ENCODE data around the gene SLC35G6. TPM values are rescaled to one million over a fixed set of nuclear protein-coding genes. Genes with fewer than 3 reads are reported as not detected.

SLC35G6 gene
- total RNA-seq, 4 donors from 2014 or later, result not detected

DNA sequence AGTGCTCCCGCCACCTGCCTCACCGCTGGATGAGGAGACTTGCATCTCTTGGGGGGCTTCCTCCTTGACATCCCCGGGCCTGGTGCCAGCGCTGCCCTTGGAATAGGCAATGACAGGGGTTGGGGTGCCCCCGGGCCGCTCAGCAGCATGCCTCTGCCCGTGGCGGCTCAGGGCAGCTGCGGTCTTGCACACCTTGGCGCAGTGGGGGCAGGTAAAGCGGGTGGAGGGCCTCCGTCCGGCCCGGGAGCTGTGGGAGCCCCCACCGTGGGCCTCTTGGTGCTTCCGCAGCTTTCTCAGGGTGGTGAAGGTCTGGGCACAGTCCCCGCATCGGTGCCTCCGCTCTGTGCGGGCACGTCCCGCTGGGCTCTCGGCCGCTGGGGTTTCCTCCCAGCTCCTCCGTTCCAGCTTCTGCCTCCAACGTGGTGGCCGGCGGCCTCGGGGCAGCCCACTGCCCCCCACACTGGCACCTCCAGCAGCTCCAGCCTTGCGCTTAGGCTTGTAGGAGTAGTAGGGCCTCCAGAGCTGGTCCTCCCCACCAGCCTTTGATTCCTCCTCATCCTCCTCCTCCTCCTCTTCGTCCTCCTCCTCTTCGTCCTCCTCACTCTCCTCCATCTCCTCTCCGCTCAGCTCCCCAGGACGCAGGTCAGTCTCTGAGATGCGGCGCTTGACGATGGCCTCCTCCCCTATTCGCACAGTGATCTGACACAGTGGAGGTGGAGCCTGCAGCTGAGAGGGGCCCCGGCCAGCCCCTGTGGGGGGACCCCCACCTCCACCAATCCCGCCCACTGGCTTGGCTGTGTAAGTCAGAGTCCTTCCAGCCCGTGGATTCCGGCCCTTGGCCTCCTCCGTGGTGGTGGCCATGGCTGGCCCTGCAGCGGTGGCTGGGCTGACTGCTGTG lies 18.5 kb upstream of the SLC35G6 start:
- ATAC-seq (ENCODE audit: low FRiP score) (no peak), DNase-seq (ENCODE audit: low spot score) (no peak)
- TF ChIP-seq CTCF (IDR thresholded peaks at IDR 0.05), result no peak

DNA sequence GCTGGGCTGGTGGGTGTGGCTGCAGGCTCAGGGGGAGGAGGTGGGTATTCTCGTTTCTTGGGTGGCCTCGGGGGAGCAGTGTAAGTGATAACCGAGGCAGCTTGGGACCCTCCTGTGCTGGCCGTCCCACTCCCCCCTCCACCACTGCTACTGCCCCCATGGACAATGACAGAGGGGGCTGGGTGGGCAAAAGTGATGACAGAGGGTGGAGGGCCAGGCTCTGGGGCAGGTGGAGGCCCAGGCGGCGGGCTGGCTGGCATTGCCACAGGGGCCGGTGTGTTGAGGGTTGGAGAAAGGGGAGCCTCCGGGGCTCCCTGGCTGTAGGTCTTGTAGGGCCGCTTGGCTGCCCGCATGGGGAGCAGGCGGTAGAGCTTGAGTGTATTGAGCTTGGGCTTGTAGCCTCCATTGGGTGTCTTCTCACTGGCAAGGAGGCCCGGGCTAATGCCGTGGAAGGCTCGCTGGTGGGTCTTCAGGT lies 17.8 kb upstream of the SLC35G6 start:
- no peak for ATAC-seq (ENCODE audit: low FRiP score)
- DNase-seq (ENCODE audit: low spot score), result no peak
- no peak for TF ChIP-seq CTCF (IDR thresholded peaks at IDR 0.05)

- DNase-seq (ENCODE audit: low spot score), result no peak
- no peak for ATAC-seq (ENCODE audit: low FRiP score)
- TF ChIP-seq CTCF (IDR thresholded peaks at IDR 0.05), result no peak
These were observed 17.2 kb upstream of the SLC35G6 start for GRCh38 chr17:7464081-7464480.

DNA sequence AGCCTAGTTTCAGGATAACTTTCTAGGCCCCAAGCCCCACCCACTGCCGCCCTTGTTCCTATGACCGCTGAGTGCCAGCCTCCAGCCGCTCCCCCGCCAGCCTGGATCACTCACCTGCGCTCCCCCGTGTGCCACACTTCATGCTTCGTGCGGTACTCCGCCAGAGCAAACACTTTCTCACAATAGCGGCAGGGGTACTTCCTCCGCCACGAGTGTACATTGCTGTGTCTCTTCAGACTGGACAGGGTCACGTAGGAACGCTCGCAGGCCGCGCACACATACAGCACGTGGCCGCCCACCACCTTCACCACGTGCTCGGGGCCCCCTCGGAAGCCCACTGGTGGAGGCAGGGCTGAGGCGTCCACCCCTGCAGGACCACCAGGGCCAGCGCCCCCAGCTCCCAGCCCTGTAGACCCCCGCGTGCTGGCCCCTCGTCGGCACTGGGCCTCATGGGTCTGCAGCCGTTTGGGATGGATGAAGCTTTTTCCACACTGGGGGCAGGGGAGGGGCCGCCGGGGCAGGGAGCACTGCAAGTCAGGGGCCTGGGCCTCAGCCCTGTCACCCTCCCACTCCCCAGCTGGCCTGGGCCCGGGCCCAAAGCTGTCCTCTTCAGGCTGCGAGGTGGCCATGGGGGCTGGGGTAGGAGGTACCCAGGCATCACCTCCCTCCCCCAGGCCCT lies 15.5 kb upstream of the SLC35G6 start:
- TF ChIP-seq CTCF (IDR thresholded peaks at IDR 0.05), result no peak
- DNase-seq (ENCODE audit: low spot score) (no peak), ATAC-seq (ENCODE audit: low FRiP score) (no peak)

DNA sequence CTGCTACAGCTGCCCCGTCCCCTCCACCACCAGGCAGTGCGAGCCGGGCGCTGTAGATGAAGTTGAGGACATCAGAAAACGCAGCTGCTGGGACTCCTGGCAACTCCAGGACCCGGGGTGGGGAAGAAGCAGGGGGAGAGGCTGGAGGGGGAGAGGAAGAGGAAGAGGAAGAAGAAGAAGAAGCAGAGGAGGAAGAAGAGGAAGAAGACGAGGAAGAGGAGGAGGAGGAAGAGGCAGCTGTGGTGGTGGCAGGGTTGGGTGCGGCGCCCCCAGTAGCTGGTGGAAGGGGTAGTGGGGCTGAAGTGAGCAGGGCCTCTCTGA lies 15.0 kb upstream of the SLC35G6 start:
- ATAC-seq (ENCODE audit: low FRiP score) (no peak), DNase-seq (ENCODE audit: low spot score) (no peak)
- no peak for TF ChIP-seq CTCF (IDR thresholded peaks at IDR 0.05)

GRCh38 chr17:7466639-7467341 lies 14.5 kb upstream of the SLC35G6 start:
- DNase-seq (ENCODE audit: low spot score) (peak; percentile 68), ATAC-seq (ENCODE audit: low FRiP score) (peak; percentile 17)
- no peak for TF ChIP-seq CTCF (IDR thresholded peaks at IDR 0.05)

All from omental fat pad (tissue), 4 donors.